HepG2 (cell line): Measurements from ENCODE around the gene MISP3.

Source experiments
- CTCF ChIP-seq: sonication (generic); formaldehyde crosslinking; IDR thresholded peaks from 2 replicates; pipeline ENCODE4 v1.5.0; 2020; ENCODE audit warnings: mild to moderate bottlenecking, missing genetic modification reagents, moderate library complexity
- POLR2AphosphoS5 ChIP-seq: IDR thresholded peaks from 2 replicates; pipeline ENCODE4 v1.6.1; 2012; ENCODE audit warnings: low read depth, low read length
- TF ChIP-seq, protein P1 (sequence below): fragments of 450-650 bp; IDR thresholded peaks from 2 replicates; pipeline ENCODE4 v1.6.1; 2017; ENCODE audit warnings: mild to moderate bottlenecking

GRCh38 chr19:14093117-14093823 is 20.7 kb downstream of the MISP3 start:
- TF ChIP-seq, protein P1, sequence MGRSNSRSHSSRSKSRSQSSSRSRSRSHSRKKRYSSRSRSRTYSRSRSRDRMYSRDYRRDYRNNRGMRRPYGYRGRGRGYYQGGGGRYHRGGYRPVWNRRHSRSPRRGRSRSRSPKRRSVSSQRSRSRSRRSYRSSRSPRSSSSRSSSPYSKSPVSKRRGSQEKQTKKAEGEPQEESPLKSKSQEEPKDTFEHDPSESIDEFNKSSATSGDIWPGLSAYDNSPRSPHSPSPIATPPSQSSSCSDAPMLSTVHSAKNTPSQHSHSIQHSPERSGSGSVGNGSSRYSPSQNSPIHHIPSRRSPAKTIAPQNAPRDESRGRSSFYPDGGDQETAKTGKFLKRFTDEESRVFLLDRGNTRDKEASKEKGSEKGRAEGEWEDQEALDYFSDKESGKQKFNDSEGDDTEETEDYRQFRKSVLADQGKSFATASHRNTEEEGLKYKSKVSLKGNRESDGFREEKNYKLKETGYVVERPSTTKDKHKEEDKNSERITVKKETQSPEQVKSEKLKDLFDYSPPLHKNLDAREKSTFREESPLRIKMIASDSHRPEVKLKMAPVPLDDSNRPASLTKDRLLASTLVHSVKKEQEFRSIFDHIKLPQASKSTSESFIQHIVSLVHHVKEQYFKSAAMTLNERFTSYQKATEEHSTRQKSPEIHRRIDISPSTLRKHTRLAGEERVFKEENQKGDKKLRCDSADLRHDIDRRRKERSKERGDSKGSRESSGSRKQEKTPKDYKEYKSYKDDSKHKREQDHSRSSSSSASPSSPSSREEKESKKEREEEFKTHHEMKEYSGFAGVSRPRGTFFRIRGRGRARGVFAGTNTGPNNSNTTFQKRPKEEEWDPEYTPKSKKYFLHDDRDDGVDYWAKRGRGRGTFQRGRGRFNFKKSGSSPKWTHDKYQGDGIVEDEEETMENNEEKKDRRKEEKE, result no peak
- TF ChIP-seq CTCF (CRISPR knock-in tag) (no peak), POLR2AphosphoS5 (no peak; the same call in 1 of the 2 replicates)
